ENCODE data around the gene BMPER.
"Not testable (repeated sequence)": the region's sequence is repeated elsewhere in the genome, so short reads cannot be mapped to it uniquely, and the experiment has no call there.

Gene BMPER

GRCh38 chr7:34138483-34138882 lies 233.1 kb downstream of the BMPER start:
- no peak for DNase-seq (ENCODE audit: low read depth)

GRCh38 chr7:34139086-34139485 lies 233.7 kb downstream of the BMPER start:
- no peak for DNase-seq (ENCODE audit: low read depth)

DNA sequence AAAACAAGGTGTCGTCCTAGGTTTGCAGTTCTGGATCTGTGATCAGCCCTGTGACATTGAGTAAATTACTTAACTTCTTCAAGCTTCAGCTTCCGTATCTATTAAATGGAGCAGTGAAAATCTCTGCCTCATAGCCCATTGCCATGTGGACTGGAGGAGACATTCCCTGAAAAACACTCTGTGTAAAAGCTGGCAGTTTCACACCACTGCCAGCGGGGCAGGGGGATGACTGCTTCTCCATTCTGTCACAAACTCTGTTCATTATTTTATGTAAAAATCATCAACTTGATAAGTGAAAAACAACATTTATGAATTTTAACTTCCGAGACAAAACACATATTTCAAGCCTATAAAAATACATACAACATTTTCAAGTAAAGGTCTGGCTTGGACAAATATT lies 234.7 kb downstream of the BMPER start:
- DNase-seq (ENCODE audit: low read depth), result no peak

DNA sequence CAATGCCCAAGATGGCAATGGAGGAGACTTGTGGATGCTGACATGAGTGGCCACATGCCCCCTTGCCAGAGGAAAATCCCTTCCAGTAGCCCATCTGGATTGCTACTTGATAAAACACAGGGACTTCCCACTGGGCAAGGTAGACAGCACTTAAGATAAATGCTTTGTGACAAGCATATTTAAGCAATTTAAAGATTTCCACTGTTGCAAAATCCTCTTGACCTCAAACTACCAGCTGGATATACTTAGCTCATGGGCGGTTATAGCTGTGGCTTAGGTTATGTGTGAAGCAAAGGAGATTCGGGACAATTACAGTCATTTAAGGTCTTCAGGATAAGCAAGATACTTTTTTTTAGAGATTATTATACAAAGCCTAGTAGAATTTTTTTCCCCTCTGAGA lies 238.1 kb downstream of the BMPER start:
- DNase-seq (ENCODE audit: low read depth), result no peak

DNA sequence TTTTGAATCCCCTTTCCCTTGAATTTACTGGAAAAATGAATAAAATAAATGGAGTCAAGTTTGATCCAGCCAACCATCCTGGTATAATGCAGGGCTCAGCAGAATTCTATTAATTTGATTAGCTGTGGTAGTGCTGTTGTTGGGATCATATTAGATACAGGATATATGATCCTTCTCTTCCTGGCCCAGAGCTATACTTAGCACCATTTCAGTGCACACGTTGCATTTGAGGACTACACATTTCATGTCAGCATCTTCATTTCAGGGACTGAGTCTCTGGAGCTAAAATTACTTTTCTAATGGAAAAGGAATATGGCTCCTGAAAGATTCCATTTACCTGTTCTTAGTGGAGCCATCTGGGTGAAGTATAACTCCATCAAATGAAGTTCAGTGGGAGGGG lies 240.3 kb downstream of the BMPER start:
- DNase-seq (ENCODE audit: low read depth), result no peak

DNA sequence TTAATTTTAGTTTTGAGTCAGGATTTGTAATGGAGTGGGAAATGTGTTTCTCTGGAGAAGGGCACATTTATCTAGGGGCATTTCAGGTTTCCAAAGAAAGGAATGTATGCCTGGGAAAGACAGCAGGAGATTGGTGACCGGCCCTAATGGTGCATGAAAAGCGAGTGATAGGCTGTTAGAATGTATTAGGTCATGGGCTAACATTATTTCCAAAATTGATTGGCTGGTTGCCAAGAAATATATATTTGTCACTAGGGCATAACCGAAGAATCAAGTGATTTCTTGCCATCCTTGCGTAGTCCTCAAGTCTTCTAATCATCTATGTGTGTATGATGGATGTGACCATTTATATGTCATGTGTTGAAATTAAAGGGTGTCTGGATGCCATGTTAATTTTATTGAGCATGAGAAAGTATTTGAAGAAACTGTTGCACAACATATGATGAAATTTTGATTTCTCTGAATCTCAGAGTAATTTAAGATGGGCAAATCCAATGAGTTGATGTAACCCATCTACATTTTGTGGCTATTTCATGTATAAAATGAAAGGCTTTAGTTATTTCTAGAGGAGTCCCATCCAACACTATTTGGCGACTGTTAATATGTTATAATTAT lies 248.4 kb downstream of the BMPER start:
- DNase-seq (ENCODE audit: low read depth), result no peak

DNA sequence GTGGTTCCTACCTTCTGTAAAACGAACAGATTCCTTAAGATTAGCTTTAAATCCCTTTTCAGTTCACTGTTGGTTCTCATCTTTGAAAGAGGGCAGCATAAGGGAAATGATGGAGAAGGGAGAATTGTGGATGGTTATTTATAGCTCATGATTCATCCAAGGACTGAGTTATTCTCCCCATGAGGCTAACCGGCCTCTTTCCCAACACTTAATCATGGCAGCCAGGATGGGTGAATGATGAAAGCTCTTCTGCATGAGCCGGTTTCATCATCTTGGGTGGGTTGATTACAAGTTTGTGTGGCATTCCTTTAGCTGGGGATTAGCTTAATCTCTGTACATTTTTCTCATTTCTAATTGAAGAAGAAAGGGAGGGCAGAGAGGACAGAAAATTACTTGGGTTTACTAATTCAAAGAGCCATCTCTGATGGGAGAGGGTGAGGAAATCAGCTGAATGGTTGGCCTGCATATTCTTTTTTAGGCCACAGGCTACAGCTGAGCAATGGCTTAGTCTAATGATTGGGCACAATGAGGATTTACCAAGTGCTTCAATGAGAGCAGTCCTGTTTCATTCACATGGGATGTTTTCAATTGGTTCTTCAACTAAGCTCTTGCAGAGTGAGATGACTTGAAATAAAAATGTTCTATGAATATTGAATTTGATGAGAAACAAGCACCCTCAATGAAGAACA lies 250.0 kb downstream of the BMPER start:
- DNase-seq (ENCODE audit: low read depth), result no peak

DNA sequence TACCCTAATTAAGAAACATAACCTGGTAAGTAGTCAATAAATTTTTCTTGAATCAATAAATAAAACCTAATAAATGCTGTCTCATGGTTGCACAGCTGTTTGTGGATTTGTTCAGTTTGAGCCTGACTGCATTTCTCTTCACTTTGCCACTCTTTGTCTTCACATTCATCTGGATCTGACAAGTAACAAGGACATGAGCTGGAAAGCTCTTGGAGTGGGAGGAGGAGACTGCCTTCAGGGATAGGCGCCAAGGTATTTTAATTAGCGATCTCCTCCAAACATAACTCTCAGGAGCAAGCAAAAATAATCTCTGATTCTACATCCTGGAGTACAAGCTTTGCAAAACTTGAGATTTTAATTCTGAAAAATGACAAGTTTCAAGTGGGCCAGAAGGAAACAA lies 251.0 kb downstream of the BMPER start:
- no peak for DNase-seq (ENCODE audit: low read depth)

DNA sequence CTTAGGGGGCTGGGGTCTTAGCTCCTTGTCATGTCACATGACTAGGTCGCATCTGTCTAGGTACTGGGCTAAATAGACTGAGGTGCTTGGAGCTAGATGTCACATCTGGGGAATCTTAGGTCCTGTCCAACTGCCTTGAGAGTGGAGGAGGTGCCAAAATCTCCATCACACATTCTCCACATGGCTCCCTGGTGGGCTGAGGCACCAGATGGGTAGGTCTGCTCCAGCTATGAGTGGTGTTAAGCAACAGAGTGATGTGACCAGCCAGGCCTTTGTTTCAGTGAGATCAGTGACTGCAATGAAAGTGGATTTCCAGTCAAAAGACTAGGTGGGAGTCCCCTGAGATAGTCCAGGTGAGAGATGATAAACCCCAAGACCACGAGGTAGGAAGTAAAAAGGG lies 251.8 kb downstream of the BMPER start:
- DNase-seq (ENCODE audit: low read depth), result no peak

- no peak for DNase-seq (ENCODE audit: low read depth)
These were observed 253.2 kb downstream of the BMPER start for GRCh38 chr7:34158368-34159153.

- DNase-seq (ENCODE audit: low read depth), result no peak
These were observed 255.0 kb downstream of the BMPER start for GRCh38 chr7:34160261-34160752.

- no peak for DNase-seq (ENCODE audit: low read depth)
These were observed 256.8 kb downstream of the BMPER start for GRCh38 chr7:34162027-34162565.

DNA sequence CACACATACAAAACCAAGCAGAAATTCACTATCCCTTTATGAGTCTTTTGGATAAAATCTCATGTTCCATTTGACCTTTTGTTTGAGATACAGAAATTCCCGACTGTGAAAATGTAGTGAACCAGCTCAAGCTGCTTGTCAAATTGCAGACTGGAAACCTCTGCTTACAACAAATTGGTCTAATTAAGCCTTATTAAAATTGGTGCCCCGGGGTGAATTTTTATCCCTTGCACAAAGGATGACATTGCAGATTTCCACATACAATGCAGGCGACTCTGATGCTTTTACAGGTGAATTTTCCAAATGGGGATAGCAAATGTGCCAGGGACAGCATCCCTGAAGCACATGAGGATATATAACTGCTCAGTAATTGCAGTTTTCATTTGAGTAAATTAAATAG lies 257.3 kb downstream of the BMPER start:
- DNase-seq (ENCODE audit: low read depth), result no peak

DNA sequence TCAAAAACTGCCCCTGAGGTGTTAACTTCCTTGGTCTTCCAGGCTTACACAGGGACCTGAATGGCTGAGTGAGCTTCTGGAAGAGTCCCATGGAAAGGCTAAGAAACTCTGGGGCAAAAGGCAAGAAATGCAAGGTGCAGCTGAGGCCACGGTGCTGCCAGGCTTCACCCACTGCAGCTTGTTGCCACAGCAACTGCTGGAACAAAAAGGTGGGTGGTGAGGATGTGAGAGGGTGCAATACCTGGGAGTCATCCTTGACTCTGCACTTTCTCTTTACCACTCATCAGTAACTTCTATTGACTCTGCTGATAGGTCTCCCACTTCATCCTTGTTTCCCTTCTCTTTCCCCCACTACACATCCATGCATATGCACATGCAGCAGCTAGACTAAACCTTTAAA lies 258.6 kb downstream of the BMPER start:
- no peak for DNase-seq (ENCODE audit: low read depth)

GRCh38 chr7:34165466-34165865 lies 260.1 kb downstream of the BMPER start:
- no peak for DNase-seq (ENCODE audit: low read depth)

DNA sequence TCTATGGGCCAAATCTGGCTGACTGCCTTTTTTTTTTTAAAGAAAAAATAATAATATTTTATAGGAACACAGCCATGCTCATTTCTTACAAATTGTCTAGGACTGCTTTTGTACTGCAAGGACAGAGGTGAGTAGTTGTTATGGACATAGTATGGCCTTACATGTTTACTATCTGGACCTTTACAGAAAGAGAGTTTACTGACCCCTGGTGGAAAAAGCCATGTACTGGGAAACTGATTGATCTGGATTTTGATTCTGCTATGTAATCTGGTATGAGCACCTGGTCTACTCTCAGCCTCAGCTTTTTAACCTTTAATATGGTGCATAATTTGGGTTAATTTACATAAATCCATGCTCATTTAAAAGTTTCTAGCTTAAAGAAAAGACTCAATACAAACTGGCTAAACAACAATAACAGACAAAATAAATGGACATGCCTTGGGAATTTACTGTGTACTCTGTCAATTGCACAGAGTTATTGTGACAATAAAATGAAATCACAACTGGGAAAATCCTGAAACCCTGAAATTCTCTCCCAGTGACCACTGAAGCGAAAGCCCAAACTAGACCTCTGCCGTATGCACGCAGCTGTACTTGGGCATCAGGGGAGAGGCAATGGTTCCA lies 260.7 kb downstream of the BMPER start:
- DNase-seq (ENCODE audit: low read depth), result no peak

DNA sequence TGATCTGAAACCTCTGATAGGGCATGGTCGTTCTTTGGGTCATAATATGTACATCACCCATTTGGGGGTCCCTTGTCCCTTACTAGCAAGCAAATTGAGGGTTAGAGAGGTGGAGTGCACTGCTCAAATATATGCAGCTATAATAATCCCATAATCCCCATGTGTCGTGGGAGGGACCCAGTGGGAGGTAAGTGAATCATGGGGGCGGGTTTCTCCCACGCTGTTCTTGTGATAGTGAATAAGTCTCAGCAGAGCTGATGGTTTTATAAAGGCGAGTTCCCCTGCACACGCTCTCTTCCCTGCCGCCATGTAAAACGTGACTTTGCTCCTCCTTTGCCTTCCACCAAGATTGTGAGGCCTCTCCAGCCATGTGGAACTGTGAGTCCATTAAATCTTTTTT lies 262.7 kb downstream of the BMPER start:
- DNase-seq (ENCODE audit: low read depth), result no peak

GRCh38 chr7:34174688-34175616 lies 269.6 kb downstream of the BMPER start:
- not testable (repeated sequence) for DNase-seq (ENCODE audit: low read depth)

- DNase-seq (ENCODE audit: low read depth), result no peak
These were observed 270.5 kb downstream of the BMPER start for GRCh38 chr7:34175837-34176236.

- DNase-seq (ENCODE audit: low read depth), result no peak
These were observed 272.1 kb downstream of the BMPER start for GRCh38 chr7:34177476-34177875.

DNA sequence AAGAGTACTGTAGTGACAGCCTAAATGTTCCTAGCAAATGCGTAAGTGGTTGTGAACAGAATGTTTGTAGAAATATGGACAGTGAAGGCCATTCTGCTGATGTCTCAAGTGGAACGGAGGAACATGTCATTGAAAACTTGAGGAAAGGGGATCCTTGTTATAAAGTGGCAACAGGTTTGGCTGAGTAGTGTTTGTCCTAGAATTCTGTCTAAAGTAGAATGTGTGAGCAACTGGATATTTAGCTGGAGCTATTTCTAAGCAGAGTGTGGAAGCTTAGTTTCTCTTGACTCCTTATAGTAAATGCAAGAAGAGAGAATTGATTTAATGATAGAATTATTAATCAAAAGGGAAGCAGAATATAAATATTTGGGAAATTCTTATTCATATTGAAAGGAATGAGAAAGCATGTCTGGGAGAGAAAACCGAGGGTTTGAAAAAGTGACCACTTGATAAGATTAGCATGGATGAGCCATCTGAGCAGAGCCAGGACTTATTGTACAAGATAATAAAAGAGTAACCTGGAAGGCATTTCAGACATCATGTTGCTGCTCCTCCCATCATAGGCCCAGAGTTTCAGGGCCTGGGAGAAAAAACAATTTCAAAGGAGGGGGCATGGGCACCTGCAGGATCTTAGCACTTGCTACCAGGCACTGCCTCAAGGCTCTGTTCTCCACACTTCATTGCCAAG lies 276.1 kb downstream of the BMPER start:
- no peak for DNase-seq (ENCODE audit: low read depth)
